Endothelial cell of umbilical vein (primary cell): ENCODE measurements around the gene L3MBTL4. TPM values are rescaled to one million over a fixed set of nuclear protein-coding genes. Genes with fewer than 3 reads are reported as not detected.

Experiments used
- BruUV-seq: library from RNA; stranded (reverse); fragments of 400-500 nt; replicated peaks from 2 replicates; lab custom pipeline; 2021; lab: Mats Ljungman, UMichigan
- CTCF ChIA-PET: fragments of 300-600, 350-600 bp; sonication (Branson Sonifier 250); formaldehyde crosslinking; loops from one replicate; lab custom pipeline; 2021; ENCODE audit warnings: antibody characterized with exemption, inconsistent platforms; lab: Charles Lee
- POLR2A ChIA-PET: fragments of 300-600, 350-600 bp; sonication (Branson Sonifier 250); formaldehyde crosslinking; loops from one replicate; lab custom pipeline; 2021; ENCODE audit warnings: antibody characterized with exemption, inconsistent platforms; lab: Charles Lee
- DNase-seq: peaks from one replicate; pipeline ENCODE4 v3.0.0-alpha.2; 2011; ENCODE audit warnings: low read depth, low spot score
- FAIRE-seq: peaks from 2 replicates; lab custom pipeline; 2011; peaks lifted over from hg19 to GRCh38; lab: Jason Lieb, UNC
- H2AFZ ChIP-seq: 2 replicates; pipeline ENCODE4 v1.6.0; 2012; ENCODE audit warnings: low read depth, low read length, control low read depth, inconsistent platforms
- H3K27ac ChIP-seq: 2 replicates; pipeline ENCODE4 v1.5.1; 2011; ENCODE audit warnings: low read depth, mild to moderate bottlenecking, control low read depth, low read length, moderate library complexity; ENCODE audit not compliant: insufficient read depth
- H3K27me3 ChIP-seq, 2 experiments: 2 replicates each; pipeline versions ENCODE4 v1.6.0 to v1.6.1; 2011; ENCODE audit warnings: low read length in 2 of 2, mixed read lengths in 1 of 2; ENCODE audit not compliant: control insufficient read depth in 2 of 2, insufficient read depth in 2 of 2
- H3K36me3 ChIP-seq, 2 experiments: 2 replicates in 1 of 2; 3 replicates in 1 of 2; pipeline ENCODE4 v1.5.1; 2011; ENCODE audit warnings: low read length in 2 of 2, mild to moderate bottlenecking in 1 of 2, moderate library complexity in 1 of 2; ENCODE audit not compliant: control insufficient read depth in 2 of 2, insufficient read depth in 2 of 2; ENCODE audit errors: extremely low read depth in 1 of 2
- H3K4me1 ChIP-seq: 3 replicates; pipeline ENCODE4 v1.5.1; 2011; ENCODE audit warnings: mild to moderate bottlenecking, low read length; ENCODE audit not compliant: control insufficient read depth, insufficient read depth; ENCODE audit errors: extremely low read depth
- H3K4me2 ChIP-seq: 2 replicates; pipeline ENCODE4 v1.6.1; 2011; ENCODE audit warnings: low read length, control low read depth, mixed read lengths; ENCODE audit not compliant: insufficient read depth
- H3K4me3 ChIP-seq, 3 experiments: fragments of 200-600 bp in 1 of 3; sonication (generic), shearing (Covaris generic) in 1 of 3; replicated peaks in 1 of 3; 2 replicates each; pipeline ENCODE4 v1.5.1; 2011 to 2016; ENCODE audit warnings: control low read depth in 3 of 3, low read length in 3 of 3, mild to moderate bottlenecking in 2 of 3, inconsistent platforms in 1 of 3, low read depth in 1 of 3, moderate library complexity in 1 of 3; ENCODE audit not compliant: insufficient read depth in 1 of 3
- H3K79me2 ChIP-seq: 2 replicates; pipeline ENCODE4 v1.6.0; 2012; ENCODE audit warnings: low read length, inconsistent platforms; ENCODE audit not compliant: control insufficient read depth, insufficient read depth
- H3K9ac ChIP-seq: replicated peaks from 2 replicates; pipeline ENCODE3; 2011; ENCODE audit warnings: low read length, control low read depth; ENCODE audit not compliant: insufficient read depth; ENCODE audit errors: extremely low read depth
- H3K9me1 ChIP-seq: replicated peaks from 3 replicates; pipeline ENCODE4 v1.6.0; 2011; ENCODE audit warnings: mild to moderate bottlenecking, low read length; ENCODE audit not compliant: control insufficient read depth, insufficient read depth; ENCODE audit errors: extremely low read depth
- H3K9me3 ChIP-seq: replicated peaks from 2 replicates; pipeline ENCODE4 v1.5.1; 2012; ENCODE audit warnings: low read length, inconsistent platforms; ENCODE audit not compliant: control insufficient read depth, insufficient read depth
- H4K20me1 ChIP-seq: replicated peaks from 2 replicates; pipeline ENCODE3; 2011; ENCODE audit warnings: mild to moderate bottlenecking, low read length; ENCODE audit not compliant: control insufficient read depth, insufficient read depth; ENCODE audit errors: extremely low read depth
- EZH2 ChIP-seq: IDR thresholded peaks from 2 replicates; pipeline ENCODE4 v1.6.1; 2012; ENCODE audit warnings: borderline replicate concordance, low read depth, mild to moderate bottlenecking, moderate library complexity, low read length, inconsistent platforms; ENCODE audit not compliant: severe bottlenecking
- FOS ChIP-seq: IDR thresholded peaks from 2 replicates; pipeline ENCODE4 v1.6.1; 2011; ENCODE audit warnings: mild to moderate bottlenecking, low read length, moderate library complexity, borderline replicate concordance; ENCODE audit not compliant: insufficient read depth
- GATA2 ChIP-seq: IDR thresholded peaks from 2 replicates; pipeline ENCODE4 v1.7.0; 2011; ENCODE audit warnings: low read depth, mild to moderate bottlenecking, moderate library complexity, mixed read lengths, low read length; ENCODE audit not compliant: insufficient read length, insufficient read depth
- JUN ChIP-seq: IDR thresholded peaks from 2 replicates; pipeline ENCODE4 v1.6.1; 2011; ENCODE audit warnings: borderline replicate concordance, low read depth; ENCODE audit not compliant: insufficient read length, insufficient read depth
- MYC ChIP-seq: IDR thresholded peaks from one replicate; pipeline ENCODE4 v1.6.1; 2011; ENCODE audit warnings: mild to moderate bottlenecking, low read depth, low read length
- POLR2A ChIP-seq: IDR thresholded peaks from 2 replicates; pipeline ENCODE4 v1.6.1; 2012; ENCODE audit warnings: low read depth, mild to moderate bottlenecking, control low read depth, low read length
- POLR2AphosphoS5 ChIP-seq: IDR thresholded peaks from 2 replicates; pipeline ENCODE4 v1.6.1; 2012; ENCODE audit warnings: low read depth, mild to moderate bottlenecking, control low read depth, low read length, moderate library complexity; ENCODE audit not compliant: insufficient read depth
- dilution Hi-C: fragments of 300-500 bp; cut with MboI; formaldehyde crosslinking; loops from one replicate; pipeline ENCODE4 v1.15.0; 2019; ENCODE audit warnings: low sequenced_read_pairs; ENCODE audit not compliant: extremely low pct_ligation_motif_present
- intact Hi-C: fragments of 100-400 bp; cut with micrococcal nuclease; formaldehyde crosslinking; loops from one replicate; pipeline ENCODE4 v1.10.0; 2022
- polyA plus RNA-seq, 4 experiments: library from polyadenylated mRNA; depleted of rRNA in 3 of 4; stranded (reverse) in 3 of 4; unstranded in 1 of 4; fragments of >200 nt; gene quantifications; 2 replicates each; pipeline versions ENCODE4 v1.2.1 to v1.2.3, GENCODE V29; 2011 to 2012; ENCODE audit warnings: missing spikeins in 1 of 4
- total RNA-seq: library from RNA; stranded (reverse); gene quantifications from 2 replicates; pipeline ENCODE4 v1.2.3, GENCODE V29; 2021
- TF ChIP-seq, protein P1 (sequence below), 2 donors: IDR thresholded peaks; 1 replicate in 1 of 2; 2 replicates in 1 of 2; pipeline ENCODE4 v1.5.1; 2011; ENCODE audit warnings: low read length in 2 of 2, mild to moderate bottlenecking in 2 of 2, moderate library complexity in 2 of 2, control low read depth in 1 of 2, inconsistent platforms in 1 of 2, low read depth in 1 of 2; ENCODE audit not compliant: insufficient read depth in 1 of 2; ENCODE audit errors: extremely low read depth in 1 of 2
- TF ChIP-seq, protein P2 (sequence below): IDR thresholded peaks from 2 replicates; pipeline ENCODE4 v1.6.1; 2011; ENCODE audit not compliant: insufficient read depth, insufficient read length

The L3MBTL4 gene
- total and polyA plus RNA-seq, 2 donors (not counting 3 experiments of a cell fraction or from before 2014, with no cell fraction given) = 0.80 TPM; not detected in 1

DNA sequence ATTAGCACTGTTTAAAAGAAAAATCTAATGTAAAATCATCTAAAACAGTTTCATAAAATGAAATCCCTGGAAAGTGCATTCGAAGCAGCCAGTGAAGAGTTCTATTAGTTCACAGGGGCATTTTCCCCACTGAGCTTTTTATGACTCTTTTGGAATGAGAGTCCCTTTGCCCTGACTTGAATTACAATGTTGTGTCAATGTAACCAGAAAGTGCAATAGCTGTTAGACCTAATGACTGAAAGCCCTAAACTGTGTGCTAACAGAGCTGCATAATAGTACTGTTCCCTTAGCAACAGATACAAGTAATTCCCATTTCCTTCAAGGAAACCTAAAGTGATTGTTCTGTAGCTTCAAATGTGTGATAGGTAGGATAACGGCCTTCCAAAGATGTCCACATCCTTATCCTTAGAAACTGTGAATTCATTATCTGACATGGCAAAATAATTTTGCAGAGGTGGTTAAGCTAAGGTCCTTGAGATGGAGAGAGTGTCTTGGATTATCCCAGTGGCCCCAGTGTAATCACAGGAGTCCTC is 134.4 kb downstream of the L3MBTL4 start:
- no peak overlapping the region for H3K9ac ChIP-seq
- no peak for DNase-seq
- H3K4me1 ChIP-seq = no peaks in the 10 kb centered on the region
- H3K79me2 ChIP-seq = no peaks in the 10 kb centered on the region
- no peaks in the 10 kb centered on the region for H3K36me3 ChIP-seq
- no peaks in the 10 kb centered on the region for H4K20me1 ChIP-seq
- no peak for TF ChIP-seq MYC
- TF ChIP-seq GATA2 = no peak
- TF ChIP-seq, protein P1, sequence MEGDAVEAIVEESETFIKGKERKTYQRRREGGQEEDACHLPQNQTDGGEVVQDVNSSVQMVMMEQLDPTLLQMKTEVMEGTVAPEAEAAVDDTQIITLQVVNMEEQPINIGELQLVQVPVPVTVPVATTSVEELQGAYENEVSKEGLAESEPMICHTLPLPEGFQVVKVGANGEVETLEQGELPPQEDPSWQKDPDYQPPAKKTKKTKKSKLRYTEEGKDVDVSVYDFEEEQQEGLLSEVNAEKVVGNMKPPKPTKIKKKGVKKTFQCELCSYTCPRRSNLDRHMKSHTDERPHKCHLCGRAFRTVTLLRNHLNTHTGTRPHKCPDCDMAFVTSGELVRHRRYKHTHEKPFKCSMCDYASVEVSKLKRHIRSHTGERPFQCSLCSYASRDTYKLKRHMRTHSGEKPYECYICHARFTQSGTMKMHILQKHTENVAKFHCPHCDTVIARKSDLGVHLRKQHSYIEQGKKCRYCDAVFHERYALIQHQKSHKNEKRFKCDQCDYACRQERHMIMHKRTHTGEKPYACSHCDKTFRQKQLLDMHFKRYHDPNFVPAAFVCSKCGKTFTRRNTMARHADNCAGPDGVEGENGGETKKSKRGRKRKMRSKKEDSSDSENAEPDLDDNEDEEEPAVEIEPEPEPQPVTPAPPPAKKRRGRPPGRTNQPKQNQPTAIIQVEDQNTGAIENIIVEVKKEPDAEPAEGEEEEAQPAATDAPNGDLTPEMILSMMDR (IDR thresholded peaks at IDR 0.05; ENCODE audit: extremely low read depth in 1 of 2, insufficient read depth in 1 of 2, low read depth in 1 of 2, low read length in 2 of 2) = no peak
- TF ChIP-seq POLR2AphosphoS5 = no peak
- TF ChIP-seq JUN = no peak
- TF ChIP-seq POLR2A = no peak
- TF ChIP-seq EZH2 = no peak
- TF ChIP-seq, protein P2, sequence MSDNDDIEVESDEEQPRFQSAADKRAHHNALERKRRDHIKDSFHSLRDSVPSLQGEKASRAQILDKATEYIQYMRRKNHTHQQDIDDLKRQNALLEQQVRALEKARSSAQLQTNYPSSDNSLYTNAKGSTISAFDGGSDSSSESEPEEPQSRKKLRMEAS = no peak
- TF ChIP-seq FOS = no peak
- H2AFZ ChIP-seq = no peak overlapping the region
- H3K9me1 ChIP-seq = no peaks in the 10 kb centered on the region
- no peak overlapping the region for H3K27ac ChIP-seq
- H3K9me3 ChIP-seq = no peaks in the 10 kb centered on the region
- FAIRE-seq = no peak
- intact Hi-C loops = loop anchor here (10.0 kb wide), 1 partner anchor 55 kb away; no protein-coding TSS in a partner anchor
- ChIA-PET CTCF (interaction anchor here (1.2 kb wide), 1 partner anchor 10 kb away, joined by 3 read pairs; no protein-coding TSS in a partner anchor), POLR2A (no interaction called here)
- no peak overlapping the region for H3K4me2 ChIP-seq
- BruUV-seq = no TSS peak
- dilution Hi-C loops = no loop called here
- no peak overlapping the region for H3K4me3 ChIP-seq
- no peaks in the 10 kb centered on the region for H3K27me3 ChIP-seq
